Measurements from ENCODE around the gene TSC1. TPM values are rescaled to one million over a fixed set of nuclear protein-coding genes. Genes with fewer than 3 reads are reported as not detected.
A peak's percentile ranks its signal among the peaks of the same experiment; 100 is the strongest.

Gene TSC1
- total and polyA plus RNA-seq, 3 donors from 2014 or later, result 78.4 to 108 (median 100) TPM

DNA sequence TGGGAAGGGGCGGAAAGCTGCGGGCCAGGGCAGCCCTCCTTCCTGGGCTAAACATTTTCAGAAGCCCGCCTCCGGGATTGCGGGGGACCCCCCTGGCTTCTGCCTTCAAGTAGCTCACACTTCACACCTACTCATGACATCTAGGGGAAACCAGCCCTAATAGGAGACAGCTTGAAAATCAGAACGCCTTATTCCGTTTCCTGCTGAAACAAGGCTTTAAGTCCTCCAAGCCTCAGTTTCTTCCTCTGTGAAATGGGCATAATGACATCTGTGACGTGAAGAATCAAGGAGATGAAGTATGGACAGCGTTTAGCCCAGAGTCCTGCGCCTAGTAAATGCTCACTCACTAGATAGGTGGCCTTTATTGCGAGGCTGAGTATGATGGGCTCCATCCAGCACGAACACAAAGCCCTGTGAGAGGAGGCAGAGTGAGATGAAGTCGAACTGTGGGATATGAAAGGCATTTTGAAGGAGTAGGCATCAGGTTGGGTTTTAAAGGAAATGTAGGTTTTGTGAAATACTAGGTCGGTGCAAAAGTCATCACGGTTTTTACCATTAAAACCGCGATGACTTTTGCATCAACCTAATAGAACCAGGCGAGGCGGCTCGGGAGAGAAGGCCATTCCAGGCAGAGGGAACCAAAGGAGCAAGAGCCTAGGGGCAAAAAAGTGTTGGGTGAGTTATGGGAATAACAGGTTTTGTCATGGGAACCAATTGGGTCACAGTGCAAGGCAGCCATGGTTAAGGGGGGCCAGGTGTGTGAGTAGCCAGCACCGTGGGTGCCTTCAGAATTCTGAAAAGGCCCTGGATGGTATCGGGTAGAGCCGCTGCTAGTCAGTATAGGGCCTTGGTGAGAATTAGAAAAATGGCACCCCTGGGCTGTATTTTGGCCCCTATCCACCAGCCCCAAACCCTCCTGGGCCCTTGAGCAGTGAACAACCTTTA lies 1.0 kb upstream of the TSC1 start:
- WGBS, 2 donors, result 46 to 54% methylated on average over 23 of the region's 23 CpGs

DNA sequence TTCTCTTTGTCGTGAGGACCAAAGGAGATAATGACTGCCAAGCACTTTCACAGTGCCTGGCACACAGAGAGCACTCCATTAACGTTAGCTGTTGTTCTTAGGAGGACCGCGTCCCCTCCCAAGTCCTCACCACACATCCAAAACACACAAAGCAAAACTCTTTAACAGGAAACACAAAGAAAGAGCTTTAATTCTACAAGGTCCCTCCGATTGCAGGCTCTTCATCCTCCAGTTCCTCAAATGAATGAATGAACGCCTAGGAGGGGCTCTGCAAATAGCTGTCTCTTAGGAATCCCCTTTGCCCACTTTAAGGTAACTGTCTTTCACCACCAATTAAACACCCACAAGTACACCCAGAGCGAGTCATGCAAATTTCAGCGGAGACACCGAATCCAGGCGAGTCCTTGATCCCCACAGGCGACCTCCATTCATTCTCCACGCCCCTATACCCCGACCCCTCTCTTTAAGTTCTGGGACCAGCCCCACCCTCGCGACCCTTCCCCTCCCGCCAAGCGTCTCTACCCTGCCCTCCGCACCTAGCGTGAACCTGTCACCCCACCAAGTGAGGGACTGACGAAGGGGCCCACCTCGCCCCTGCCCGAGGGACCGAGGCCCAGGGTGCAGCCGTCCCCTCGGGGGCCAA lies 644 bp downstream of the TSC1 start:
- DNase-seq, result no peak
- peaks cover 13% of the 10 kb centered on the region for H3K4me1 ChIP-seq
- 0 to 1% methylated on average over 22 to 25 of the region's 25 CpGs for WGBS, 2 donors
- TF ChIP-seq POLR2A (IDR thresholded peaks at IDR 0.05), result no peak
- TF ChIP-seq, protein P1, sequence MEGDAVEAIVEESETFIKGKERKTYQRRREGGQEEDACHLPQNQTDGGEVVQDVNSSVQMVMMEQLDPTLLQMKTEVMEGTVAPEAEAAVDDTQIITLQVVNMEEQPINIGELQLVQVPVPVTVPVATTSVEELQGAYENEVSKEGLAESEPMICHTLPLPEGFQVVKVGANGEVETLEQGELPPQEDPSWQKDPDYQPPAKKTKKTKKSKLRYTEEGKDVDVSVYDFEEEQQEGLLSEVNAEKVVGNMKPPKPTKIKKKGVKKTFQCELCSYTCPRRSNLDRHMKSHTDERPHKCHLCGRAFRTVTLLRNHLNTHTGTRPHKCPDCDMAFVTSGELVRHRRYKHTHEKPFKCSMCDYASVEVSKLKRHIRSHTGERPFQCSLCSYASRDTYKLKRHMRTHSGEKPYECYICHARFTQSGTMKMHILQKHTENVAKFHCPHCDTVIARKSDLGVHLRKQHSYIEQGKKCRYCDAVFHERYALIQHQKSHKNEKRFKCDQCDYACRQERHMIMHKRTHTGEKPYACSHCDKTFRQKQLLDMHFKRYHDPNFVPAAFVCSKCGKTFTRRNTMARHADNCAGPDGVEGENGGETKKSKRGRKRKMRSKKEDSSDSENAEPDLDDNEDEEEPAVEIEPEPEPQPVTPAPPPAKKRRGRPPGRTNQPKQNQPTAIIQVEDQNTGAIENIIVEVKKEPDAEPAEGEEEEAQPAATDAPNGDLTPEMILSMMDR (IDR thresholded peaks at IDR 0.05), result no peak
- intact Hi-C loops (cut with DNase I; ENCODE audit: low total_unique reads), result no loop called here
- peak overlapping the region; percentile 98 to 99 for H3K4me3 ChIP-seq
- H3K27me3 ChIP-seq, result no peaks in the 10 kb centered on the region
- H3K36me3 ChIP-seq (ENCODE audit: low read depth, missing control alignments), result no peaks in the 10 kb centered on the region
- H3K27ac ChIP-seq, result peak overlapping the region; percentile 95 to 98
- H3K9me3 ChIP-seq, result no peaks in the 10 kb centered on the region

More for the DNA sequence above, 1.0 kb upstream of the TSC1 start:
- H3K27me3 ChIP-seq, result no peaks in the 10 kb centered on the region
- no peaks in the 10 kb centered on the region for H3K36me3 ChIP-seq (ENCODE audit: low read depth, missing control alignments)
- peak overlapping the region; percentile 95 to 98 for H3K27ac ChIP-seq
- intact Hi-C loops (cut with DNase I; ENCODE audit: low total_unique reads), result no loop called here
- H3K9me3 ChIP-seq, result no peaks in the 10 kb centered on the region
- DNase-seq, result no peak
- peaks cover 13% of the 10 kb centered on the region for H3K4me1 ChIP-seq
- H3K4me3 ChIP-seq, result peak overlapping the region; percentile 98 to 99
- no peak for TF ChIP-seq POLR2A (IDR thresholded peaks at IDR 0.05)
- TF ChIP-seq, protein P1 (IDR thresholded peaks at IDR 0.05), result no peak

DNA sequence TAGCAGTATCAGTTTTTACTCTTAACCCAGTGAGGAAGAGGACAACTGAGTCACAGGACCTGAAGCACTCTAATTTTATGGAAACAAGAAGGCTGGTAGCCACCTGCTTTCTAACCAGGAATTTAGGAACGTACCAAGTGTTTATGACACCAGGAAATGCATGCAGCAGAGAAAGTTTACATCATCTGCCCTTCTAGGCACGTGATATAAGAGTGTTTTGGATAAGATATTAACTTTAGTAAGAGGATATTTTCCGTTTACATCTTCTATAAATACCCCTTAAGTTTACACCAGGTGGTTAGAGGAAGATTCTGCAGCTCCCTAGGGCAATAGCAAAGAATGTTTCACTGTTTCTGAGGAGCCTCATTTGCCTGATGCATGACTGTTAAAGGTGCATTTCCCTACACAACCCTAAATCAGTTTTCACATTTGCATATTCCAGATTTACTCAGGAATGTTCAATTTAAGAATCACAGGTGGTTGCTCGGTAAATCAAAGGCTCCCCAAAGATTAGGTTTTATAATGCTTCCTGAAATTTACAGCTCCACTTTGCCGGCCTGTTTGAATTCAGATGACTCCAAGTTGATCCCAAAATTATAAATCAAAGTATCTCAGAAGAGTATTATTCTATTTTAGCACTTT lies 1.8 kb downstream of the TSC1 start:
- Histone ChIP-seq H3K4me3 (no peak overlapping the region), H3K36me3 (ENCODE audit: low read depth, missing control alignments) (no peaks in the 10 kb centered on the region), H3K27ac (no peak overlapping the region), H3K4me1 (peaks cover 13% of the 10 kb centered on the region), H3K9me3 (no peaks in the 10 kb centered on the region), H3K27me3 (no peaks in the 10 kb centered on the region)
- WGBS, 2 donors, result 33 to 36% methylated on average over 5 of the region's 5 CpGs
- no peak for TF ChIP-seq POLR2A (IDR thresholded peaks at IDR 0.05)
- TF ChIP-seq, protein P1 (IDR thresholded peaks at IDR 0.05), result no peak
- intact Hi-C loops (cut with DNase I; ENCODE audit: low total_unique reads), result no loop called here
- DNase-seq, result no peak

DNA sequence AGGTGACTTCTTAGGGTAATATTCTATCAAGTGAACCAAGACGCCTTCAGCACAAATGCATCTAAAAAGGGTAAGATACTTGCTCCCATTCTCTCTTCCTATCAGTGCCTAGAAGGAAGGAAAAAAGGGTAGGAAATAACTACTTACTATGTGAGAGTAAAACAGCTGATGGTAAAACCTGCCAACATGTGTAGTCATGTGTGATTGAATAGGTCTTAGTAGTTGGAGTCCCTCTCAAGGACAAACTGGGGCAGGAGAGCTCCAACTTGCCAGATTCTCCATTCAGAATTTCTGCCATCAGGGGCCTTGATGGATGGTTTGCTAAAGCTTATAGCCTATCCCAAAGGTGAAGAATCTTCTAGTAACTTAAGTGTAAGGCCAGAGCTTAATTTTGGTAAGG lies 5.2 kb downstream of the TSC1 start:
- Histone ChIP-seq H3K4me3 (no peak overlapping the region), H3K27me3 (no peaks in the 10 kb centered on the region), H3K36me3 (ENCODE audit: low read depth, missing control alignments) (no peaks in the 10 kb centered on the region), H3K27ac (no peak overlapping the region), H3K9me3 (no peaks in the 10 kb centered on the region), H3K4me1 (peaks cover 9% of the 10 kb centered on the region)
- TF ChIP-seq POLR2A (IDR thresholded peaks at IDR 0.05), result no peak
- TF ChIP-seq, protein P1 (IDR thresholded peaks at IDR 0.05), result no peak
- intact Hi-C loops (cut with DNase I; ENCODE audit: low total_unique reads), result no loop called here
- WGBS, 2 donors, result 72 to 82% methylated on average over 1 of the region's 1 CpG
- no peak for DNase-seq

All from testis (tissue), 3 donors.